Keratinocyte (primary cell): ENCODE data around the gene ERC1.

Experiments
- EZH2 ChIP-seq: IDR thresholded peaks from one replicate; pipeline ENCODE4 v1.6.1; 2012; ENCODE audit warnings: inconsistent platforms, mild to moderate bottlenecking, low read length, moderate library complexity
- TF ChIP-seq, protein P1 (sequence below), 3 experiments: IDR thresholded peaks in 1 of 3; conservative IDR thresholded peaks in 1 of 3; optimal IDR thresholded peaks in 1 of 3; 2 replicates in 2 of 3; 3 replicates in 1 of 3; pipeline versions ENCODE3 to v1.5.1; 2011; ENCODE audit warnings: low read length in 3 of 3, mild to moderate bottlenecking in 3 of 3, moderate library complexity in 2 of 3, control low read depth in 1 of 3, inconsistent platforms in 1 of 3; ENCODE audit not compliant: insufficient read depth in 2 of 3; ENCODE audit errors: extremely low read depth in 1 of 3

DNA sequence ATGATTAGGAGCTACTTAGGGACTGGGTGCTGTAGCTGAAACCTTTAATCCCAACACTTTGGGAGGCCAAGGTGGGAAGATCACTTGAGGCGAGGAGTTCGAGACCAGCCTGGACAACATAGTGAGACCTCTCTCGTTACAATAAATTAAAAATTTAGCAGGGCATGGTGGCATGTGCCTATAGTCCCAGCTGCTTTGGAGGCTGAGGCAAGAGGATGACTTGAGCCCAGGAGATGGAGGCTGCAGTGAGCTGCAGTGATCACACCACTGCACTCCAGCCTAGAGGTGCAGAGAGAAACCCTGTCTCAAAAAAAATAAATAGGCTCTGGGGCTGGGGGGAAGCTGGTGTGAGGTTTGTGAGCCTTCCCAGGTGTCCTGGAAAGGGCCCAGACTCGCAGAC lies 506.1 kb downstream of the ERC1 start:
- TF ChIP-seq, protein P1, sequence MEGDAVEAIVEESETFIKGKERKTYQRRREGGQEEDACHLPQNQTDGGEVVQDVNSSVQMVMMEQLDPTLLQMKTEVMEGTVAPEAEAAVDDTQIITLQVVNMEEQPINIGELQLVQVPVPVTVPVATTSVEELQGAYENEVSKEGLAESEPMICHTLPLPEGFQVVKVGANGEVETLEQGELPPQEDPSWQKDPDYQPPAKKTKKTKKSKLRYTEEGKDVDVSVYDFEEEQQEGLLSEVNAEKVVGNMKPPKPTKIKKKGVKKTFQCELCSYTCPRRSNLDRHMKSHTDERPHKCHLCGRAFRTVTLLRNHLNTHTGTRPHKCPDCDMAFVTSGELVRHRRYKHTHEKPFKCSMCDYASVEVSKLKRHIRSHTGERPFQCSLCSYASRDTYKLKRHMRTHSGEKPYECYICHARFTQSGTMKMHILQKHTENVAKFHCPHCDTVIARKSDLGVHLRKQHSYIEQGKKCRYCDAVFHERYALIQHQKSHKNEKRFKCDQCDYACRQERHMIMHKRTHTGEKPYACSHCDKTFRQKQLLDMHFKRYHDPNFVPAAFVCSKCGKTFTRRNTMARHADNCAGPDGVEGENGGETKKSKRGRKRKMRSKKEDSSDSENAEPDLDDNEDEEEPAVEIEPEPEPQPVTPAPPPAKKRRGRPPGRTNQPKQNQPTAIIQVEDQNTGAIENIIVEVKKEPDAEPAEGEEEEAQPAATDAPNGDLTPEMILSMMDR (optimal IDR thresholded peaks at IDR 0.05 in 1 of 3, IDR thresholded peaks at IDR 0.05 in 1 of 3, conservative IDR thresholded peaks at IDR 0.05 in 1 of 3; ENCODE audit: extremely low read depth in 1 of 3, insufficient read depth in 2 of 3, low read length in 3 of 3), result no peak
- no peak for TF ChIP-seq EZH2
